NCI-H510A (cell line): ENCODE data around the gene RPA1.
A peak's percentile ranks its signal among the peaks of the same experiment; 100 is the strongest.
"Not testable (repeated sequence)": the region's sequence is repeated elsewhere in the genome, so short reads cannot be mapped to it uniquely, and the experiment has no call there.

Experiments
- DNase-seq: peaks from one replicate; lab custom pipeline; 2025; lab: John Stamatoyannopoulos, UW

The RPA1 gene

DNA sequence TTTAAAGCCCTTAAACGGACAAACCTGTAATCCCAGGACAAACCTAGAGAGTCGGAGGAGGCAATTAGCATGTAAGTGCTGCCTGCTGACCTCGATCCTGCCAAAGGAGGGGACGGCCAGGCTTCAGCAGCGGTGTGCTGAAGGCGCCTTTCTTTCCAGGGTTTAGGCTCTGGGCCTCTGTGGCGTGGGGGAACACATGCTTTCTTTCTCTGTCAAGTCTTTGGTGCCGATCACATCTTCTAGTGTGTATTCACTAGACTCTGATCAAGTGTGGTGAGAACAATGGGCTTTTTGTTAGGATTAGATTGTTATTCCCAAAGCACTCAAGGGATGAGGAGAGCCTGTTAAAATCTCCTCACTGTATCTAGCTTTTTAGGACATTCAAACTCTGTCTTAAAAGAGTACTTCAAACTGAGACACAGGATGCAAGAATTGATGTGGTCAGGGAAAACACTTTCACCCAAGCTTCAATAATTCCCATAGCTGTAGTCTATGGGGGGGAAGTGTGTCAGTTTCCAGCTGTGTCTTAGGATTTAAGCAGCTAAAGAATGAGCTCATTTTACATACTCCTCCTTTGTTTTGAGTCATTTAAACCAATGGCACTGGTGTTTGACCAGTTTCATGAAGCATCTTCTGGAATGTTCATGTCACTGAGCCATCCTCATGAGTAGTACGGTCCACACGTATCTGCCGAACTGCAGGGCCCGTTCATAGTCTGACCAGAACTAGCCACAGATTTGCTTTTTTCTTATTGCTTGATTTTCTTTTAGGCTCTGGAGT is 51.2 kb downstream of the RPA1 start:
- no peak for DNase-seq

- DNase-seq, result no peak
Observed at GRCh38 chr17:1882836-1883235, 53.0 kb downstream of the RPA1 start.

DNA sequence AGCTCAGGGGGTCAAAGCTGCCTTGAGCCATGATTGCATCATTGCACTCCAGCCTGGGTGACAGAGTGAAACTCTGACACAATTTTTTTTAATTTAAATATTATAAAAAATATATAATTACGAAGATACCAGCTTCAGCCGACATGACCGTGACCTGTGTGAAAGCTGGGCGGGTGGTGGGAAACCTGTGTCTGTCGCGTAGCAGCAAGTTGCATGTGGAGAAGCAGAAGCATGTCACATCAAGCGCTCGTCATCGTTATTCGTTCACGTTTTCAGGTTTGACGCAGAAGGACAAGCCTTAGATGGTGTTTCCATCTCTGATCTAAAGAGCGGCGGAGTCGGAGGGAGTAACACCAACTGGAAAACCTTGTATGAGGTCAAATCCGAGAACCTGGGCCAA is 53.7 kb downstream of the RPA1 start:
- DNase-seq, result no peak

DNA sequence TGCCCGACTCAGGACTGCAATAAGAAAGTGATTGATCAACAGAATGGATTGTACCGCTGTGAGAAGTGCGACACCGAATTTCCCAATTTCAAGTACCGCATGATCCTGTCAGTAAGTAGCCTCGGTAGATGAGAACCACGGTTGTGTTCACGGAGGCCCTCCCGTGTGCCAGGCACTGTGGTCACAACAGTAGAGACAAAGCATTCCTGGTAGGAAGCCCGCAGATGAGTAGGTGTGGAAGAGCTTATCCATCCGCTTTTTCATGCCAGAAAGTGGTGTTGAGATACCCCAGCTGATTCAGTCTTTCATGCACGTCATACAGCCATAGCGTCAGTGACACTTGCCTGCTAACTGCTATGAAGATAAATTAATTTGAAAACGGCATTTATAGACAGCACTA is 58.9 kb downstream of the RPA1 start:
- DNase-seq, result no peak

GRCh38 chr17:1890758-1891450 is 61.1 kb downstream of the RPA1 start:
- no peak for DNase-seq

DNA sequence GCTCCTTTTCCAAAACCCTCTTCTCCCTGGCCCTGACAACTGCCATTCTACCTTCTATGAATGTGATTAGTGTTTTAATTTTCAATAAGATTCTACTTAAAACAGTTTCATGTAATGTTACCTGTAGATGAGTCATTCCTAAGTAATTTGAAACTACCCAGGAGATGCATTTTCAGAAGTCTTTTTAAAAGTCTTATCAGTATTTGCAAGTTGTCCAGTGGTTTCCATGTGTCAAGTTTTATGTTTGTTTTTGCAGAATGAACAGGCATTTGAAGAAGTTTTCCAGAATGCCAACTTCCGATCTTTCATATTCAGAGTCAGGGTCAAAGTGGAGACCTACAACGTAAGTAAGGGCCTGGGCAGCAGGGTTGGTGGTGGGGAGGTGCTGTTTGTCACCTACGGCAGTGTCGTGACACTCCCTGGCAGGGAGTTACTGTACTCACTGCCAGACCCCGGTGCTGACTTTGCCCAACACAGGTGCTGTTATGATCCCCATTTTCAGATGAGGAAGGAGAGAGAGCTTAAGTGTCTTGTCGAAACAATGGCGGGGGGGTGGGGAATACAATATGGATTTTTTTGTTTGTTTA is 65.0 kb downstream of the RPA1 start:
- no peak for DNase-seq

- not testable (repeated sequence) for DNase-seq
Observed at GRCh38 chr17:1895479-1895878, 65.7 kb downstream of the RPA1 start.

GRCh38 chr17:1896243-1897104 is 66.7 kb downstream of the RPA1 start:
- DNase-seq, result no peak

- no peak for DNase-seq
Observed at GRCh38 chr17:1897105-1897656, 67.4 kb downstream of the RPA1 start.

DNA sequence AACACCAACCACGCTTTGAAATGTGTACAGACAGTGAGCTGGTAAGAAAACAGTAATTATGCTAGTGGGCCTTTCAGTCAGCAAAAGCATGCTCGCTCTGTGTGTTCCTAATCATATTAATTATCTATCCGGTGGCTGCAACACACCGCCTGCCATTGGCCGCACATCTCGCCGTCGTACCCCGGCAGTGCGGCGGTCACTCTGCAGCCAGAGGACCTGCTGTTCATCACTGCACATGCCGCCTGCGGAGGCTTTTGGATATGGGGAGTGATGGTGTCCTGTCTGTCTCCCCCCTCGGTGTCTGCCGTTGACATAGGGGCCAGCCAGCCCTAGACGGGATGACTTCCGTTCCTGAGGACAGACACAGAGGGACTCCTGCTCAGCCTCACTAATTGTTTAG is 68.5 kb downstream of the RPA1 start:
- DNase-seq, result no peak

- no peak for DNase-seq
Observed at GRCh38 chr17:1898872-1899271, 69.1 kb downstream of the RPA1 start.

GRCh38 chr17:1899403-1900000 is 69.7 kb downstream of the RPA1 start:
- DNase-seq, result no peak

GRCh38 chr17:1904273-1905182 is 74.7 kb downstream of the RPA1 start:
- no peak for DNase-seq

DNA sequence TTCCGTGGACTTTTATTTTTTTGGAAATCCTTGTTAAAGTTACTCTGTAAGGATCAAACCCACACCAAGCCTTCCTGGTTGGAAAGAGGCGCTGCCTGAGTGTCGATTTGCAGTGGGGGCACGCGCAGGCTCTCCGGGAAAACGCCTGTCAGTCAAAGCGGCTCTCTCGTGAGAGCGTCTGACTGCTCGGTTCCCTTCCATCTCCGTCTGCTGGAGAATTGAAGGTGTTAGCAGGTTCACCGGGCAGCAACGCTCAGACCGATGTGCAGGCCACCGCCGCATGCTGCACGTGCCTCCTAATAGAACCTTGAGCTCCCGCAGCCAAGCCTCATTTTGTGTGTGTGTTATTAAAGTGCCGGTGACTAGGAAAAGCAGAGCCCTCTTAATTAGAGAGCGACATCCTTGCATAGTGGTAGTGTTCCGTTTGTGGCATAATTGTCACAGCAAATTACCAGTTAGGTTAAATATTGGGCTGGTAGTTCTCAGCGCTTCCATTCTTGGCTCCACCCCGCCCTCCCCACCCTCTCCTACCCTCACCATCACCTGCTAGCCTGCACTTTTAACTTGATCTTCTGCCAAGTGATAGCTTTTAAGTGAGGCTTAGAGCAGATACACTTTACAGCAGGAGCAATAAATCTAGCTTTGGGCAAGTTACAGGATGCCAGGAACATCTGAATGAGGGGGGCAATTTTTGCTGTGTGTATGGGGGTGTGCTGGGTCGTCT is 75.5 kb downstream of the RPA1 start:
- peak; percentile 35 for DNase-seq

GRCh38 chr17:1906662-1907101 is 76.9 kb downstream of the RPA1 start:
- DNase-seq, result no peak

- no peak for DNase-seq
Observed at GRCh38 chr17:1907216-1907631, 77.4 kb downstream of the RPA1 start.

- DNase-seq, result no peak
Observed at GRCh38 chr17:1907909-1908698, 78.3 kb downstream of the RPA1 start.

DNA sequence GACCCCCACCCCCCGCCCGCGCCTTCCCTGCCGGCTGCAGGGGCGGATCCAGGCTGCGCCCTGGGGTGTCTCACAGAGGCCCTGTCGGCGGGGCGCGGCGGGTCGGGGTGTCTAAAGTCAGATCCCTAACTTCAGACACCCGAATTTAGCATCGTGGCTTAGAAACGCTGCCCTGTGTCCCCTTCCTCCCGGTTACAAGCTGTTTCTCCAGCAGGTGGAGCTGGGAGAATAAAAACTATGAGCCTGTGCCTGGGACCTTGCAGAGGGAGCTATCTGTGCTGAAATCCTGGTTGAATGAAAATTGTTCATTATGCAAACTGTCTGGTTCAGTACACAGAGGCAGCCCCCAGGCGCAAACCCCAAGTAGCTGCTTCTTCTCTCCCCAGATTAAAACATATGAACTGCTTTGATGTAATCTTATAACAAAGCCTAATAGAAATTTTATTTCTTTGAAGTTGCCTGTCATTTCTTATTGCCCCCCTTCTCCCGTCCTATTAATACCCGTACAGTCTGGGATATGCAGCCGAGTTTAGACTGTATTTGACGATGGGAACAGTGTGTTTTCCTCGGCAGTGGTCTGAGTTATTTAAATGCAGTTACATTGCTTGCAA is 79.0 kb downstream of the RPA1 start:
- peak; percentile 20 for DNase-seq
